ENCODE results near the gene COL9A3. TPM values are rescaled to one million over a fixed set of nuclear protein-coding genes. Genes with fewer than 3 reads are reported as not detected.
"Not testable (repeated sequence)": the region's sequence is repeated elsewhere in the genome, so short reads cannot be mapped to it uniquely, and the experiment has no call there.

The COL9A3 gene
- total RNA-seq, 1 experiment from 2014 or later = 41.2 TPM

GRCh38 chr20:62860924-62861691 is 44.3 kb downstream of the COL9A3 start:
- Histone ChIP-seq H3K9me2 (replicated peaks; ENCODE audit: insufficient read depth, low read length) (no peaks in the 10 kb centered on the region), H3K4me3 (ENCODE audit: low read length) (peak overlapping the region; percentile 38; the same call in 1 of the 2 replicates), H3K4me2 (ENCODE audit: low read depth, low read length, poor library complexity, severe bottlenecking) (peak overlapping the region; percentile 40), H3K9ac (ENCODE audit: low read length) (peak overlapping the region; percentile 61), H3K36me3 (ENCODE audit: insufficient read depth, low read length) (peaks cover 8% of the 10 kb centered on the region; the same call in 1 of the 2 replicates), H3K9me3 (ENCODE audit: low read length) (no peaks in the 10 kb centered on the region), H2AFZ (ENCODE audit: low read length) (no peak overlapping the region), H3K27ac (ENCODE audit: low read length) (no peak overlapping the region), H3K4me1 (ENCODE audit: low read length) (peaks cover 13% of the 10 kb centered on the region), H4K20me1 (ENCODE audit: insufficient read depth, low read depth, low read length) (no peaks in the 10 kb centered on the region), H3K27me3 (ENCODE audit: low read length) (no peaks in the 10 kb centered on the region), H3K79me2 (ENCODE audit: low read length) (peaks cover 24% of the 10 kb centered on the region)
- peak; percentile 54 for DNase-seq

GRCh38 chr20:62861726-62862336 is 45.0 kb downstream of the COL9A3 start, which contains the start of gene TCFL5:
Gene TCFL5 (minus strand): TSS chr20:62861822. CDS start chr20:62861670, 152 bp downstream.
- H3K27me3 ChIP-seq (ENCODE audit: low read length) = no peaks in the 10 kb centered on the region
- peaks cover 13% of the 10 kb centered on the region for H3K4me1 ChIP-seq (ENCODE audit: low read length)
- no peaks in the 10 kb centered on the region for H3K9me2 ChIP-seq (replicated peaks; ENCODE audit: insufficient read depth, low read length)
- H3K27ac ChIP-seq (ENCODE audit: low read length) = no peak within 1 kb of the TSS
- H3K79me2 ChIP-seq (ENCODE audit: low read length) = peaks cover 24% of the 10 kb centered on the region
- H3K4me2 ChIP-seq (ENCODE audit: low read depth, low read length, poor library complexity, severe bottlenecking) = peak within 1 kb of the TSS; percentile 40
- no peaks in the 10 kb centered on the region for H3K9me3 ChIP-seq (ENCODE audit: low read length)
- peak; percentile 95 for DNase-seq
- no peaks in the 10 kb centered on the region for H4K20me1 ChIP-seq (ENCODE audit: insufficient read depth, low read depth, low read length)
- H3K9ac ChIP-seq (ENCODE audit: low read length) = peak within 1 kb of the TSS; percentile 61
- peaks cover 5% of the 10 kb centered on the region; the same call in 1 of the 2 replicates for H3K36me3 ChIP-seq (ENCODE audit: insufficient read depth, low read length)
- H3K4me3 ChIP-seq (ENCODE audit: low read length) = peak within 1 kb of the TSS; percentile 38; the same call in 1 of the 2 replicates
- H2AFZ ChIP-seq (ENCODE audit: low read length) = no peak within 1 kb of the TSS

- DNase-seq = no peak
- Histone ChIP-seq H3K4me1 (ENCODE audit: low read length) (peaks cover 13% of the 10 kb centered on the region), H3K36me3 (ENCODE audit: insufficient read depth, low read length) (no peaks in the 10 kb centered on the region)
These were observed 47.4 kb downstream of the COL9A3 start for GRCh38 chr20:62864207-62864606.

GRCh38 chr20:62872184-62872847 is 55.5 kb downstream of the COL9A3 start:
- no peak for DNase-seq
- no peaks in the 10 kb centered on the region for H3K79me2 ChIP-seq (ENCODE audit: low read length)
- no peaks in the 10 kb centered on the region for H3K27me3 ChIP-seq (ENCODE audit: low read length)
- H3K4me3 ChIP-seq (ENCODE audit: low read length) = no peak overlapping the region
- peaks cover 5% of the 10 kb centered on the region for H3K4me1 ChIP-seq (ENCODE audit: low read length)
- H3K9ac ChIP-seq (ENCODE audit: low read length) = no peak overlapping the region
- H3K27ac ChIP-seq (ENCODE audit: low read length) = no peak overlapping the region
- H3K9me3 ChIP-seq (ENCODE audit: low read length) = no peaks in the 10 kb centered on the region
- H2AFZ ChIP-seq (ENCODE audit: low read length) = no peak overlapping the region
- H3K4me2 ChIP-seq (ENCODE audit: low read depth, low read length, poor library complexity, severe bottlenecking) = no peak overlapping the region
- no peaks in the 10 kb centered on the region for H3K36me3 ChIP-seq (ENCODE audit: insufficient read depth, low read length)
- no peaks in the 10 kb centered on the region for H3K9me2 ChIP-seq (replicated peaks; ENCODE audit: insufficient read depth, low read length)
- no peaks in the 10 kb centered on the region for H4K20me1 ChIP-seq (ENCODE audit: insufficient read depth, low read depth, low read length)

More at GRCh38 chr20:62864207-62864606, 47.4 kb downstream of the COL9A3 start:
- no peak overlapping the region for H3K4me3 ChIP-seq (ENCODE audit: low read length)
- no peak overlapping the region for H2AFZ ChIP-seq (ENCODE audit: low read length)
- no peak overlapping the region for H3K9ac ChIP-seq (ENCODE audit: low read length)
- no peak overlapping the region for H3K27ac ChIP-seq (ENCODE audit: low read length)
- H3K9me3 ChIP-seq (ENCODE audit: low read length) = no peaks in the 10 kb centered on the region
- no peaks in the 10 kb centered on the region for H3K9me2 ChIP-seq (replicated peaks; ENCODE audit: insufficient read depth, low read length)
- H3K27me3 ChIP-seq (ENCODE audit: low read length) = no peaks in the 10 kb centered on the region
- no peak overlapping the region for H3K4me2 ChIP-seq (ENCODE audit: low read depth, low read length, poor library complexity, severe bottlenecking)
- peaks cover 14% of the 10 kb centered on the region for H3K79me2 ChIP-seq (ENCODE audit: low read length)
- no peaks in the 10 kb centered on the region for H4K20me1 ChIP-seq (ENCODE audit: insufficient read depth, low read depth, low read length)

GRCh38 chr20:62872862-62873261 is 56.0 kb downstream of the COL9A3 start:
- H3K79me2 ChIP-seq (ENCODE audit: low read length) = no peaks in the 10 kb centered on the region
- H3K36me3 ChIP-seq (ENCODE audit: insufficient read depth, low read length) = no peaks in the 10 kb centered on the region
- no peak overlapping the region for H3K27ac ChIP-seq (ENCODE audit: low read length)
- no peaks in the 10 kb centered on the region for H4K20me1 ChIP-seq (ENCODE audit: insufficient read depth, low read depth, low read length)
- H3K4me1 ChIP-seq (ENCODE audit: low read length) = peaks cover 5% of the 10 kb centered on the region
- no peak for DNase-seq
- H3K9me2 ChIP-seq (replicated peaks; ENCODE audit: insufficient read depth, low read length) = no peaks in the 10 kb centered on the region
- H3K9me3 ChIP-seq (ENCODE audit: low read length) = no peaks in the 10 kb centered on the region
- no peak overlapping the region for H3K9ac ChIP-seq (ENCODE audit: low read length)
- no peak overlapping the region for H3K4me2 ChIP-seq (ENCODE audit: low read depth, low read length, poor library complexity, severe bottlenecking)
- H3K4me3 ChIP-seq (ENCODE audit: low read length) = no peak overlapping the region
- H3K27me3 ChIP-seq (ENCODE audit: low read length) = no peaks in the 10 kb centered on the region
- no peak overlapping the region for H2AFZ ChIP-seq (ENCODE audit: low read length)

- Histone ChIP-seq H3K79me2 (ENCODE audit: low read length) (no peaks in the 10 kb centered on the region), H4K20me1 (ENCODE audit: insufficient read depth, low read depth, low read length) (no peaks in the 10 kb centered on the region), H2AFZ (ENCODE audit: low read length) (no peak overlapping the region), H3K9me3 (ENCODE audit: low read length) (no peaks in the 10 kb centered on the region), H3K9ac (ENCODE audit: low read length) (no peak overlapping the region), H3K4me2 (ENCODE audit: low read depth, low read length, poor library complexity, severe bottlenecking) (no peak overlapping the region), H3K9me2 (replicated peaks; ENCODE audit: insufficient read depth, low read length) (no peaks in the 10 kb centered on the region), H3K27me3 (ENCODE audit: low read length) (no peaks in the 10 kb centered on the region), H3K27ac (ENCODE audit: low read length) (no peak overlapping the region), H3K4me3 (ENCODE audit: low read length) (no peak overlapping the region), H3K4me1 (ENCODE audit: low read length) (peaks cover 5% of the 10 kb centered on the region), H3K36me3 (ENCODE audit: insufficient read depth, low read length) (no peaks in the 10 kb centered on the region; the same call in 1 of the 2 replicates)
- no peak for DNase-seq
These were observed 56.4 kb downstream of the COL9A3 start for GRCh38 chr20:62873280-62873679.

- not testable (repeated sequence) for H3K27ac ChIP-seq (ENCODE audit: low read length); H3K27me3 ChIP-seq (ENCODE audit: low read length); H3K4me2 ChIP-seq (ENCODE audit: low read depth, low read length, poor library complexity, severe bottlenecking); H3K4me1 ChIP-seq (ENCODE audit: low read length); H4K20me1 ChIP-seq (ENCODE audit: insufficient read depth, low read depth, low read length); H3K9me2 ChIP-seq (replicated peaks; ENCODE audit: insufficient read depth, low read length); H3K79me2 ChIP-seq (ENCODE audit: low read length); H3K36me3 ChIP-seq (ENCODE audit: insufficient read depth, low read length); H3K9me3 ChIP-seq (ENCODE audit: low read length); H3K9ac ChIP-seq (ENCODE audit: low read length); H3K4me3 ChIP-seq (ENCODE audit: low read length); H2AFZ ChIP-seq (ENCODE audit: low read length)
- DNase-seq = peak; percentile 57
These were observed 56.8 kb downstream of the COL9A3 start for GRCh38 chr20:62873681-62874031.

- no peak overlapping the region for H3K27ac ChIP-seq (ENCODE audit: low read length)
- H3K4me1 ChIP-seq (ENCODE audit: low read length) = peaks cover 5% of the 10 kb centered on the region
- no peaks in the 10 kb centered on the region for H3K79me2 ChIP-seq (ENCODE audit: low read length)
- H3K36me3 ChIP-seq (ENCODE audit: insufficient read depth, low read length) = no peaks in the 10 kb centered on the region; the same call in 1 of the 2 replicates
- no peaks in the 10 kb centered on the region for H3K9me2 ChIP-seq (replicated peaks; ENCODE audit: insufficient read depth, low read length)
- no peak overlapping the region for H3K4me2 ChIP-seq (ENCODE audit: low read depth, low read length, poor library complexity, severe bottlenecking)
- no peaks in the 10 kb centered on the region for H4K20me1 ChIP-seq (ENCODE audit: insufficient read depth, low read depth, low read length)
- no peak overlapping the region for H3K9ac ChIP-seq (ENCODE audit: low read length)
- H3K4me3 ChIP-seq (ENCODE audit: low read length) = no peak overlapping the region
- no peaks in the 10 kb centered on the region for H3K27me3 ChIP-seq (ENCODE audit: low read length)
- no peaks in the 10 kb centered on the region for H3K9me3 ChIP-seq (ENCODE audit: low read length)
- H2AFZ ChIP-seq (ENCODE audit: low read length) = no peak overlapping the region
- no peak for DNase-seq
These were observed 58.1 kb downstream of the COL9A3 start for GRCh38 chr20:62874964-62875344.
